ENCODE data around the gene L2HGDH. TPM values are rescaled to one million over a fixed set of nuclear protein-coding genes. Genes with fewer than 3 reads are reported as not detected.

Gene L2HGDH
- total and polyA plus RNA-seq, 9 of the 15 experiments (the other 6 are each of a cell fraction or from before 2014, with no cell fraction given) = 1.7 to 16.1 (median 10.5) TPM

DNA sequence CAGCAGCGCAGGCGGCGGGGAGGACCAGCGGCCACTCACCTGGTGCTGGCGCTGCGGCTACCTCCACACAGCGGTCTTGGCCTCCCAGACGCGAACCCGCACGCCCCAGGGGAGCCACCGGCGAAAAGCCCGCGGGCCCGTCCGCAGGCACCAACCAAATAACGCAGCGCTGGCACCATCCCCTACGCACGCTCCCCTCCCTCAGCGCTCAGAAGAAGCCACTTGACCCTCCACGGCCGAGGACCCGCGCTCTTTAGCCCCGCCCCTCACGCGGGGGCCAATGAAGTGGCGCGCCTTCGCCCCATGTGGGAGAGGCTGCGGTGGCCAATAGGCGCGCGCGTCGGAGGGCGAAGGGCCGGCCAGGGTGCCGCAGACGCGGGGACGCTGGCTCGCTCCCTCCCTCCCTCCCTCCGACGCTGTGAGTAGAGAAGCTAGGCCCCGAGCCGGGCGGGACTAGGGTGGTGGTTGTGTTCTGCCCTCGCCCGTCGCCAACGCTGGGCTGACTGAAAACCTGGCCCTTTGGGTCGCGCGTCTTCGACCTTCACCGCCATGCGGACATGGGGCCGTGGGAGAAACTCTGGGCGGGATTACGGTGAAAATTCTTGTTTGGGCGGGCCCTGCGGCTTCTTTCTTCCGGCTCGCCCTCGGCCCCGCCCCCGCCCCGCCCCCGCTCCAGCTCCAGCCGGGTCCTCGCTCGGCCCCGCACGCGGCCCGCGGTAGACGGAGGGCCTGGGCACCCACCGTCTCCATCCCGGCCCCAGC, at the start of gene L2HGDH, which contains the start of gene DMAC2L (continued):
- TF ChIP-seq, protein P1, sequence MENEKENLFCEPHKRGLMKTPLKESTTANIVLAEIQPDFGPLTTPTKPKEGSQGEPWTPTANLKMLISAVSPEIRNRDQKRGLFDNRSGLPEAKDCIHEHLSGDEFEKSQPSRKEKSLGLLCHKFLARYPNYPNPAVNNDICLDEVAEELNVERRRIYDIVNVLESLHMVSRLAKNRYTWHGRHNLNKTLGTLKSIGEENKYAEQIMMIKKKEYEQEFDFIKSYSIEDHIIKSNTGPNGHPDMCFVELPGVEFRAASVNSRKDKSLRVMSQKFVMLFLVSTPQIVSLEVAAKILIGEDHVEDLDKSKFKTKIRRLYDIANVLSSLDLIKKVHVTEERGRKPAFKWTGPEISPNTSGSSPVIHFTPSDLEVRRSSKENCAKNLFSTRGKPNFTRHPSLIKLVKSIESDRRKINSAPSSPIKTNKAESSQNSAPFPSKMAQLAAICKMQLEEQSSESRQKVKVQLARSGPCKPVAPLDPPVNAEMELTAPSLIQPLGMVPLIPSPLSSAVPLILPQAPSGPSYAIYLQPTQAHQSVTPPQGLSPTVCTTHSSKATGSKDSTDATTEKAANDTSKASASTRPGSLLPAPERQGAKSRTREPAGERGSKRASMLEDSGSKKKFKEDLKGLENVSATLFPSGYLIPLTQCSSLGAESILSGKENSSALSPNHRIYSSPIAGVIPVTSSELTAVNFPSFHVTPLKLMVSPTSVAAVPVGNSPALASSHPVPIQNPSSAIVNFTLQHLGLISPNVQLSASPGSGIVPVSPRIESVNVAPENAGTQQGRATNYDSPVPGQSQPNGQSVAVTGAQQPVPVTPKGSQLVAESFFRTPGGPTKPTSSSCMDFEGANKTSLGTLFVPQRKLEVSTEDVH (IDR thresholded peaks at IDR 0.05; ENCODE audit: low read depth, partially characterized antibody) = peak; percentile 22
- TF ChIP-seq ZNF780A (CRISPR knock-in tag; IDR thresholded peaks at IDR 0.05) (no peak), HLTF (IDR thresholded peaks at IDR 0.05) (no peak), MIER1 (IDR thresholded peaks at IDR 0.05; ENCODE audit: low read depth) (no peak), SP2 (IDR thresholded peaks at IDR 0.05; ENCODE audit: extremely low read depth, low read depth, low read length, poor library complexity, severe bottlenecking) (no peak)
- TF ChIP-seq, protein P2, sequence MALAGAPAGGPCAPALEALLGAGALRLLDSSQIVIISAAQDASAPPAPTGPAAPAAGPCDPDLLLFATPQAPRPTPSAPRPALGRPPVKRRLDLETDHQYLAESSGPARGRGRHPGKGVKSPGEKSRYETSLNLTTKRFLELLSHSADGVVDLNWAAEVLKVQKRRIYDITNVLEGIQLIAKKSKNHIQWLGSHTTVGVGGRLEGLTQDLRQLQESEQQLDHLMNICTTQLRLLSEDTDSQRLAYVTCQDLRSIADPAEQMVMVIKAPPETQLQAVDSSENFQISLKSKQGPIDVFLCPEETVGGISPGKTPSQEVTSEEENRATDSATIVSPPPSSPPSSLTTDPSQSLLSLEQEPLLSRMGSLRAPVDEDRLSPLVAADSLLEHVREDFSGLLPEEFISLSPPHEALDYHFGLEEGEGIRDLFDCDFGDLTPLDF (CRISPR knock-in tag; IDR thresholded peaks at IDR 0.05) = no peak
- TF ChIP-seq, protein P3, sequence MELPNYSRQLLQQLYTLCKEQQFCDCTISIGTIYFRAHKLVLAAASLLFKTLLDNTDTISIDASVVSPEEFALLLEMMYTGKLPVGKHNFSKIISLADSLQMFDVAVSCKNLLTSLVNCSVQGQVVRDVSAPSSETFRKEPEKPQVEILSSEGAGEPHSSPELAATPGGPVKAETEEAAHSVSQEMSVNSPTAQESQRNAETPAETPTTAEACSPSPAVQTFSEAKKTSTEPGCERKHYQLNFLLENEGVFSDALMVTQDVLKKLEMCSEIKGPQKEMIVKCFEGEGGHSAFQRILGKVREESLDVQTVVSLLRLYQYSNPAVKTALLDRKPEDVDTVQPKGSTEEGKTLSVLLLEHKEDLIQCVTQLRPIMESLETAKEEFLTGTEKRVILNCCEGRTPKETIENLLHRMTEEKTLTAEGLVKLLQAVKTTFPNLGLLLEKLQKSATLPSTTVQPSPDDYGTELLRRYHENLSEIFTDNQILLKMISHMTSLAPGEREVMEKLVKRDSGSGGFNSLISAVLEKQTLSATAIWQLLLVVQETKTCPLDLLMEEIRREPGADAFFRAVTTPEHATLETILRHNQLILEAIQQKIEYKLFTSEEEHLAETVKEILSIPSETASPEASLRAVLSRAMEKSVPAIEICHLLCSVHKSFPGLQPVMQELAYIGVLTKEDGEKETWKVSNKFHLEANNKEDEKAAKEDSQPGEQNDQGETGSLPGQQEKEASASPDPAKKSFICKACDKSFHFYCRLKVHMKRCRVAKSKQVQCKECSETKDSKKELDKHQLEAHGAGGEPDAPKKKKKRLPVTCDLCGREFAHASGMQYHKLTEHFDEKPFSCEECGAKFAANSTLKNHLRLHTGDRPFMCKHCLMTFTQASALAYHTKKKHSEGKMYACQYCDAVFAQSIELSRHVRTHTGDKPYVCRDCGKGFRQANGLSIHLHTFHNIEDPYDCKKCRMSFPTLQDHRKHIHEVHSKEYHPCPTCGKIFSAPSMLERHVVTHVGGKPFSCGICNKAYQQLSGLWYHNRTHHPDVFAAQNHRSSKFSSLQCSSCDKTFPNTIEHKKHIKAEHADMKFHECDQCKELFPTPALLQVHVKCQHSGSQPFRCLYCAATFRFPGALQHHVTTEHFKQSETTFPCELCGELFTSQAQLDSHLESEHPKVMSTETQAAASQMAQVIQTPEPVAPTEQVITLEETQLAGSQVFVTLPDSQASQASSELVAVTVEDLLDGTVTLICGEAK (IDR thresholded peaks at IDR 0.05) = no peak
- TF ChIP-seq, protein P3 (CRISPR knock-in tag; IDR thresholded peaks at IDR 0.05) = no peak
- TF ChIP-seq, protein P4, sequence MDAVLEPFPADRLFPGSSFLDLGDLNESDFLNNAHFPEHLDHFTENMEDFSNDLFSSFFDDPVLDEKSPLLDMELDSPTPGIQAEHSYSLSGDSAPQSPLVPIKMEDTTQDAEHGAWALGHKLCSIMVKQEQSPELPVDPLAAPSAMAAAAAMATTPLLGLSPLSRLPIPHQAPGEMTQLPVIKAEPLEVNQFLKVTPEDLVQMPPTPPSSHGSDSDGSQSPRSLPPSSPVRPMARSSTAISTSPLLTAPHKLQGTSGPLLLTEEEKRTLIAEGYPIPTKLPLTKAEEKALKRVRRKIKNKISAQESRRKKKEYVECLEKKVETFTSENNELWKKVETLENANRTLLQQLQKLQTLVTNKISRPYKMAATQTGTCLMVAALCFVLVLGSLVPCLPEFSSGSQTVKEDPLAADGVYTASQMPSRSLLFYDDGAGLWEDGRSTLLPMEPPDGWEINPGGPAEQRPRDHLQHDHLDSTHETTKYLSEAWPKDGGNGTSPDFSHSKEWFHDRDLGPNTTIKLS (IDR thresholded peaks at IDR 0.05; ENCODE audit: borderline replicate concordance, low read depth) = no peak; the same call in 1 of the 2 replicates
- TF ChIP-seq, protein P5, sequence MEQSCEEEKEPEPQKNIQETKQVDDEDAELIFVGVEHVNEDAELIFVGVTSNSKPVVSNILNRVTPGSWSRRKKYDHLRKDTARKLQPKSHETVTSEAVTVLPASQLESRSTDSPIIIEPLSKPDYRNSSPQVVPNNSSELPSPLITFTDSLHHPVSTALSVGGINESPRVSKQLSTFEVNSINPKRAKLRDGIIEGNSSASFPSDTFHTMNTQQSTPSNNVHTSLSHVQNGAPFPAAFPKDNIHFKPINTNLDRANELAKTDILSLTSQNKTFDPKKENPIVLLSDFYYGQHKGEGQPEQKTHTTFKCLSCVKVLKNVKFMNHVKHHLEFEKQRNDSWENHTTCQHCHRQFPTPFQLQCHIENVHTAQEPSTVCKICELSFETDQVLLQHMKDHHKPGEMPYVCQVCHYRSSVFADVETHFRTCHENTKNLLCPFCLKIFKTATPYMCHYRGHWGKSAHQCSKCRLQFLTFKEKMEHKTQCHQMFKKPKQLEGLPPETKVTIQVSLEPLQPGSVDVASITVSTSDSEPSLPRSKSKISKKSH (CRISPR knock-in tag; IDR thresholded peaks at IDR 0.05) = no peak
